Natural killer cell (primary cell): ENCODE data around the gene FMO5. TPM values are rescaled to one million over a fixed set of nuclear protein-coding genes. Genes with fewer than 3 reads are reported as not detected.

Experiments
- ATAC-seq, 3 donors: fragments of 150-1000 bp in 2 of 3; fragments of 200-7000 bp in 1 of 3; cut with Tn5 transposase; 1 replicate in 1 of 3; 2 replicates in 2 of 3; pipeline ENCODE4 v1.10.0; 2021; ENCODE audit warnings: mild to moderate bottlenecking in 2 of 3, moderate library complexity in 2 of 3
- DNase-seq, 2 donors: peaks; one replicate each; pipeline versions ENCODE4 v3.0.0 to v3.0.0-alpha.2; 2013 to 2021; ENCODE audit warnings: mixed read lengths in 1 of 2
- H3K27ac ChIP-seq: one replicate; pipeline ENCODE4 v1.5.1; 2013; ENCODE audit warnings: mild to moderate bottlenecking, low read length
- H3K27me3 ChIP-seq: one replicate; pipeline ENCODE4 v1.6.1; 2013; ENCODE audit warnings: low read length; ENCODE audit not compliant: control insufficient read depth, insufficient read depth
- H3K36me3 ChIP-seq: one replicate; pipeline ENCODE4 v1.6.1; 2013; ENCODE audit warnings: low read length; ENCODE audit not compliant: control insufficient read depth, insufficient read depth
- H3K4me1 ChIP-seq: one replicate; pipeline ENCODE4 v1.6.1; 2013; ENCODE audit warnings: low read length; ENCODE audit not compliant: control insufficient read depth, insufficient read depth
- H3K4me3 ChIP-seq: one replicate; pipeline ENCODE4 v1.5.1; 2013; ENCODE audit warnings: low read length
- H3K9me3 ChIP-seq: one replicate; pipeline ENCODE4 v1.6.1; 2013; ENCODE audit warnings: low read length; ENCODE audit not compliant: control insufficient read depth, insufficient read depth
- H3K27ac Mint-ChIP-seq, 2 donors: one replicate each; pipeline ENCODE4 v1.8.0; 2022; ENCODE audit warnings: mild to moderate bottlenecking in 2 of 2, mixed read lengths in 2 of 2, moderate library complexity in 1 of 2
- H3K27me3 Mint-ChIP-seq, 2 donors: one replicate each; pipeline ENCODE4 v1.8.0; 2022; ENCODE audit warnings: low read depth in 2 of 2, mixed read lengths in 2 of 2
- H3K36me3 Mint-ChIP-seq: one replicate; pipeline ENCODE4 v1.8.0; 2022; ENCODE audit warnings: mixed read lengths
- H3K4me1 Mint-ChIP-seq, 2 donors: one replicate each; pipeline ENCODE4 v1.8.0; 2022; ENCODE audit warnings: mixed read lengths in 2 of 2
- H3K4me3 Mint-ChIP-seq: one replicate; pipeline ENCODE4 v1.8.0; 2022; ENCODE audit warnings: mild to moderate bottlenecking, moderate library complexity, mixed read lengths
- H3K9me3 Mint-ChIP-seq, 2 donors: one replicate each; pipeline ENCODE4 v1.8.0; 2022; ENCODE audit warnings: mixed read lengths in 2 of 2
- CTCF ChIP-seq: fragments of 200-600 bp; IDR thresholded peaks from one replicate; pipeline ENCODE4 v1.8.0; 2022; ENCODE audit warnings: antibody characterized with exemption
- WGBS: methylation state at CpG from one replicate; pipeline ENCODE4 v1.1.7; 2013; ENCODE audit warnings: missing lambda C conversion rate; ENCODE audit not compliant: insufficient coverage; 5-methylcytosine and 5-hydroxymethylcytosine counted together
- intact Hi-C: fragments of 100-400 bp; cut with micrococcal nuclease; formaldehyde crosslinking; loops from one replicate; pipeline ENCODE4 v1.14.2; 2022
- total RNA-seq, 4 donors: library from RNA; stranded (reverse); fragments of 120-200 nt in 1 of 4; gene quantifications; one replicate each; pipeline versions ENCODE4 v1.2.3 to v1.2.4, GENCODE V29; 2013 to 2022

Gene FMO5
- total RNA-seq, 3 donors from 2014 or later (not counting 1 experiment from before 2014, with no cell fraction given), result 5.8 to 6.0 (median 6.0) TPM

- Mint-ChIP-seq H3K4me3 (no peak overlapping the region), H3K4me1 (no peaks in the 10 kb centered on the region), H3K36me3 (peaks cover 5% of the 10 kb centered on the region), H3K27ac (no peak overlapping the region), H3K27me3 (no peaks in the 10 kb centered on the region), H3K9me3 (no peaks in the 10 kb centered on the region)
- no peak for ATAC-seq
- WGBS, result 100% methylated on average over 1 of the region's 1 CpG
- intact Hi-C loops, result no loop called here
- H3K4me1 ChIP-seq, result no peaks in the 10 kb centered on the region
- no peaks in the 10 kb centered on the region for H3K27me3 ChIP-seq
- peaks cover 10% of the 10 kb centered on the region for H3K36me3 ChIP-seq
- H3K27ac ChIP-seq, result no peak overlapping the region
- DNase-seq, result no peak
- no peak for TF ChIP-seq CTCF
- H3K9me3 ChIP-seq, result no peaks in the 10 kb centered on the region
- no peak overlapping the region for H3K4me3 ChIP-seq
Measured at GRCh38 chr1:147151244-147151643, 73.9 kb downstream of the FMO5 start.

- 82% methylated on average over 1 of the region's 2 CpGs for WGBS
- peaks cover 37 to 63% of the 10 kb centered on the region in 2 donors for H3K27me3 Mint-ChIP-seq
Measured at GRCh38 chr1:147142886-147143285, 82.3 kb downstream of the FMO5 start.

More at GRCh38 chr1:147142886-147143285, 82.3 kb downstream of the FMO5 start:
- Histone ChIP-seq H3K27ac (no peak overlapping the region), H3K36me3 (no peaks in the 10 kb centered on the region), H3K27me3 (peaks cover 2% of the 10 kb centered on the region), H3K4me1 (no peaks in the 10 kb centered on the region), H3K4me3 (no peak overlapping the region), H3K9me3 (no peaks in the 10 kb centered on the region)
- ATAC-seq (no peak), DNase-seq (no peak)
- intact Hi-C loops, result no loop called here
- Mint-ChIP-seq H3K4me1 (no peaks in the 10 kb centered on the region), H3K4me3 (no peak overlapping the region), H3K36me3 (no peaks in the 10 kb centered on the region), H3K9me3 (no peaks in the 10 kb centered on the region), H3K27ac (no peak overlapping the region)
- no peak for TF ChIP-seq CTCF

Other genes starting within 250 kb of the FMO5 start
- 10 to 100 TPM; 15.1 to 19.1 (median 16.0) TPM for gene PRKAB2, start 52.9 kb downstream of the FMO5 start, total RNA-seq
- 10 to 100 TPM; 35.8 to 45.7 (median 44.0) TPM for gene CHD1L, start 17.3 kb upstream of the FMO5 start, total RNA-seq